ENCODE results near the gene CDHR5. TPM values are rescaled to one million over a fixed set of nuclear protein-coding genes. Genes with fewer than 3 reads are reported as not detected.

Gene CDHR5
- polyA plus RNA-seq, 1 donor (not counting 4 experiments of a cell fraction or from before 2014, with no cell fraction given) = not detected

DNA sequence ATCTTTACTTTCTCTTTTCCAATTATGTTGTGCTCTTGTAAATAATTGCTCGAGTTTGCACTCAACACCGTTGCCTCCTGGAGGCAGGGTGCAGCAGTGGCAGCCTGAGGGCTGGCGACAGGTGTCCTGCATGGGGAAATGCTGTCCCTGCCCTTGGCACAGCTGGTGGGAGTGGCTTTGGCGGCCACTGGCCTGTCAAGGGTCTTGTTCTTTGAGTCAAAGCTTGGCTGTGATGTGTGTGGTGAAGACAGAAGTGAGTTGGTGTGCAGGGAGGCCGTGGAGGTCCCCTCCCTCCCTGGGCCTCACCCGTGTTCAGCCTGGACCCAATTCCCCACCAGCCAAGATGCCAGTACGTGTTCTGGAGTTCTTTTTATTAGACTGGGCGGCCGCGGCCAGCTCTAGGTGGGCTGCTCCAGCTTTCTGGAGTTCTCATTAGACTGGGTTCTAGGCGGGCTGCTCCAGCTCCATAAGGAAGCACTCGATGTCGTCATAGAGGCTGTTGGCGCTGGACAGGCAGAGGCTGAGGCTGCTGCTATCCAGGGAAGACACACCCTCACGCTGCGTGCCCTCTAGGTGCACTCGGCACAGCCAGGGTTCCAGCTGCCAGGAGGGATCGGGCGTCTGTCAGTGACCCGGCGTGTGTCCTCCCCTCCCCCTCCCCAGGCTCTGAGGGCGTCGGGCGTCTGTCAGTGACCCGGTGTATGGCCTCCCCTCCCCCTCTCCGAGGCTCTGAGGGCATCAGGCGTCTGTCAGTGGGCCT, 12.4 kb downstream of the CDHR5 start:
- Histone ChIP-seq H3K4me1 (ENCODE audit: control insufficient read depth, extremely low read depth, insufficient read depth, low read length) (peaks cover 25% of the 10 kb centered on the region), H3K27me3 (ENCODE audit: control insufficient read depth, extremely low read depth, insufficient read depth, low read length) (no peaks in the 10 kb centered on the region), H3K9ac (ENCODE audit: control insufficient read depth, extremely low read depth, insufficient read depth, low read length) (no peak overlapping the region), H4K20me1 (ENCODE audit: control insufficient read depth, extremely low read depth, insufficient read depth, low read length) (peaks cover 15% of the 10 kb centered on the region), H3K79me2 (ENCODE audit: control insufficient read depth, insufficient read depth, low read length) (peaks cover 2% of the 10 kb centered on the region), H2AFZ (ENCODE audit: control insufficient read depth, low read length) (no peak overlapping the region), H3K27ac (ENCODE audit: control insufficient read depth, insufficient read depth, low read length) (no peak overlapping the region), H3K9me1 (ENCODE audit: control insufficient read depth, extremely low read depth, insufficient read depth, low read length) (no peaks in the 10 kb centered on the region), H3K4me3 (ENCODE audit: control insufficient read depth in 2 of 3, extremely low read depth in 1 of 3, insufficient read depth in 2 of 3, low read depth in 1 of 3, low read length in 3 of 3) (no peak overlapping the region), H3K36me3 (ENCODE audit: control insufficient read depth in 2 of 2, extremely low read depth in 1 of 2, insufficient read depth in 2 of 2, low read length in 2 of 2) (peaks cover 38 to 41% of the 10 kb centered on the region in 2 experiments), H3K9me3 (ENCODE audit: control insufficient read depth, low read depth, low read length) (no peaks in the 10 kb centered on the region), H3K4me2 (ENCODE audit: control insufficient read depth, extremely low read depth, insufficient read depth, low read depth, low read length) (no peak overlapping the region)
- dilution Hi-C loops (cut with MboI; ENCODE audit: extremely low pct_ligation_motif_present, low sequenced_read_pairs) = no loop called here
- FAIRE-seq (no peak), DNase-seq (ENCODE audit: low read depth, low spot score) (no peak)
- TF ChIP-seq, protein P1, sequence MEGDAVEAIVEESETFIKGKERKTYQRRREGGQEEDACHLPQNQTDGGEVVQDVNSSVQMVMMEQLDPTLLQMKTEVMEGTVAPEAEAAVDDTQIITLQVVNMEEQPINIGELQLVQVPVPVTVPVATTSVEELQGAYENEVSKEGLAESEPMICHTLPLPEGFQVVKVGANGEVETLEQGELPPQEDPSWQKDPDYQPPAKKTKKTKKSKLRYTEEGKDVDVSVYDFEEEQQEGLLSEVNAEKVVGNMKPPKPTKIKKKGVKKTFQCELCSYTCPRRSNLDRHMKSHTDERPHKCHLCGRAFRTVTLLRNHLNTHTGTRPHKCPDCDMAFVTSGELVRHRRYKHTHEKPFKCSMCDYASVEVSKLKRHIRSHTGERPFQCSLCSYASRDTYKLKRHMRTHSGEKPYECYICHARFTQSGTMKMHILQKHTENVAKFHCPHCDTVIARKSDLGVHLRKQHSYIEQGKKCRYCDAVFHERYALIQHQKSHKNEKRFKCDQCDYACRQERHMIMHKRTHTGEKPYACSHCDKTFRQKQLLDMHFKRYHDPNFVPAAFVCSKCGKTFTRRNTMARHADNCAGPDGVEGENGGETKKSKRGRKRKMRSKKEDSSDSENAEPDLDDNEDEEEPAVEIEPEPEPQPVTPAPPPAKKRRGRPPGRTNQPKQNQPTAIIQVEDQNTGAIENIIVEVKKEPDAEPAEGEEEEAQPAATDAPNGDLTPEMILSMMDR (optimal IDR thresholded peaks at IDR 0.05 in 1 of 3, IDR thresholded peaks at IDR 0.05 in 1 of 3, conservative IDR thresholded peaks at IDR 0.05 in 1 of 3; ENCODE audit: extremely low read depth in 1 of 3, insufficient read depth in 2 of 3, low read length in 3 of 3) = peak; percentile 13 to 52 (median 29)
- no peak for TF ChIP-seq EZH2 (IDR thresholded peaks at IDR 0.05; ENCODE audit: low read length)

DNA sequence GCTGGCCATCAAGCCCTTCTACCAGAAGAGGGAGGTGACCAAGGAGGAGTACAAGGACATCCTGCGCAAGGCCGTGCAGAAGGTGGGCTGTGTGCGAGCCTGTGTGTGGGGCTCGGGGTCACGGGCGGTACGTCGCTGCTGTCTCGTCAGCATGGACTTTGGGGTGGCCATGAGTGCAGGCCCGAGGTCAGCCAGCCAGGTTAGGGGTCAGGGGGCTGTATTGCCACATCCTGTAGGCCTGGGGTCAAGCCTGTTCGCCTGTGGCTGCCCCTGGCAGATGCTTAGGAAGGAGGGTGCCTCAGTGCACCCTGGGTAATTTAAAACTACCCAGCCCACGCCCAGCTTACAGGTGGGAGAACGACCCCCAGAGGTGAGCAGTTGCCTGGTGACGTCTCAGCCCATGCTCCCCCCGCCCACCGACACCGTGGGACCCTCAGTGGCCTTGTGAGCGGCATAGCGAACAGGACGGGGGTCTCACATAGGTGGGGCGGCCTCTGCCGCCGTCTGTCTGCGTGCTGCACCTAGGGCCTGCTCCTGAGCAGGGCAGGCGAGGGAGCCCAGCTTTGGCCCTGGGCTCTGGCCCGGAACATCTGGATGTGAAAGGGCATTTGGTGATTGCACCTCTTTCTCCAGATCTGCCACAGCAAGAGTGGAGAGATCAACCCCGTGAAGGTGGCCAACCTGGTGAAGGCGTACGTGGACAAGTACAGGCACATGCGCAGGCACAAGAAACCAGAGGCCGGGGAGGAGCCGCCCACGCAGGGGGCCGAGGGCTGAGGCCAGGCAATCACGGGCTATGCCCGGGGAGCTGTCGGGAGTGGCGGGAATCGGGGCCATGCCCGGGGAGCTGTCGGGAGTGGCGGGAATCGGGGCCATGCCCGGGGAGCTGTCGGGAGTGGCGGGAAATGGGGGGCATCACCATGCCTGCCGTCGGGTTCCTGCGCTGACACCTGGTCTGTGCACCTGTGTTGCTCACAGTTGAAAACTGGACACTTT, 13.5 kb downstream of the CDHR5 start:
- Histone ChIP-seq H3K36me3 (ENCODE audit: control insufficient read depth in 2 of 2, extremely low read depth in 1 of 2, insufficient read depth in 2 of 2, low read length in 2 of 2) (peaks cover 46 to 52% of the 10 kb centered on the region in 2 experiments), H3K4me1 (ENCODE audit: control insufficient read depth, extremely low read depth, insufficient read depth, low read length) (peaks cover 29% of the 10 kb centered on the region), H3K4me3 (ENCODE audit: control insufficient read depth in 2 of 3, extremely low read depth in 1 of 3, insufficient read depth in 2 of 3, low read depth in 1 of 3, low read length in 3 of 3) (no peak overlapping the region), H3K9me1 (ENCODE audit: control insufficient read depth, extremely low read depth, insufficient read depth, low read length) (no peaks in the 10 kb centered on the region), H4K20me1 (ENCODE audit: control insufficient read depth, extremely low read depth, insufficient read depth, low read length) (peaks cover 15% of the 10 kb centered on the region), H3K27ac (ENCODE audit: control insufficient read depth, insufficient read depth, low read length) (no peak overlapping the region), H3K79me2 (ENCODE audit: control insufficient read depth, insufficient read depth, low read length) (peaks cover 2% of the 10 kb centered on the region), H2AFZ (ENCODE audit: control insufficient read depth, low read length) (no peak overlapping the region), H3K9me3 (ENCODE audit: control insufficient read depth, low read depth, low read length) (no peaks in the 10 kb centered on the region), H3K4me2 (ENCODE audit: control insufficient read depth, extremely low read depth, insufficient read depth, low read depth, low read length) (no peak overlapping the region), H3K9ac (ENCODE audit: control insufficient read depth, extremely low read depth, insufficient read depth, low read length) (no peak overlapping the region), H3K27me3 (ENCODE audit: control insufficient read depth, extremely low read depth, insufficient read depth, low read length) (no peaks in the 10 kb centered on the region)
- dilution Hi-C loops (cut with MboI; ENCODE audit: extremely low pct_ligation_motif_present, low sequenced_read_pairs) = no loop called here
- TF ChIP-seq, protein P1 (optimal IDR thresholded peaks at IDR 0.05 in 1 of 3, IDR thresholded peaks at IDR 0.05 in 1 of 3, conservative IDR thresholded peaks at IDR 0.05 in 1 of 3; ENCODE audit: extremely low read depth in 1 of 3, insufficient read depth in 2 of 3, low read length in 3 of 3) = no peak
- no peak for TF ChIP-seq EZH2 (IDR thresholded peaks at IDR 0.05; ENCODE audit: low read length)
- no peak for FAIRE-seq
- no peak for DNase-seq (ENCODE audit: low read depth, low spot score)

Measured in keratinocyte (primary cell).